ENCODE results near the gene TSSK6. TPM values are rescaled to one million over a fixed set of nuclear protein-coding genes. Genes with fewer than 3 reads are reported as not detected.

The TSSK6 gene
- total RNA-seq, 1 experiment from 2014 or later, result 3.1 TPM

GRCh38 chr19:19559931-19560330, 44.6 kb upstream of the TSSK6 start:
- Mint-ChIP-seq H3K27ac (ENCODE audit: unreplicated experiment) (no peak overlapping the region), H3K4me1 (ENCODE audit: low read depth, unreplicated experiment) (no peaks in the 10 kb centered on the region), H3K27me3 (ENCODE audit: unreplicated experiment) (no peaks in the 10 kb centered on the region), H3K9me3 (ENCODE audit: low read depth, unreplicated experiment) (no peaks in the 10 kb centered on the region), H3K4me3 (ENCODE audit: low read depth, unreplicated experiment) (no peak overlapping the region), H3K36me3 (ENCODE audit: insufficient read depth, unreplicated experiment) (no peaks in the 10 kb centered on the region)
- intact Hi-C loops (cut with micrococcal nuclease; ENCODE audit: unreplicated experiment), result loop anchor here (10.0 kb wide), 1 partner anchor 45 kb away; no protein-coding TSS in a partner anchor
- BruUV-seq (replicated peaks), result no TSS peak
- DNase-seq, result no peak
- CTCF ChIA-PET, result no interaction called here
- TF ChIP-seq CTCF (IDR thresholded peaks at IDR 0.05; ENCODE audit: unreplicated experiment), result no peak

GRCh38 chr19:19558636-19559035, 43.3 kb upstream of the TSSK6 start:
- no peaks in the 10 kb centered on the region for H3K9me3 Mint-ChIP-seq (ENCODE audit: low read depth, unreplicated experiment)
- H3K4me1 Mint-ChIP-seq (ENCODE audit: low read depth, unreplicated experiment), result no peaks in the 10 kb centered on the region
- no peak for DNase-seq
- no peak for TF ChIP-seq CTCF (IDR thresholded peaks at IDR 0.05; ENCODE audit: unreplicated experiment)
- CTCF ChIA-PET, result no interaction called here
- H3K27me3 Mint-ChIP-seq (ENCODE audit: unreplicated experiment), result no peaks in the 10 kb centered on the region
- intact Hi-C loops (cut with micrococcal nuclease; ENCODE audit: unreplicated experiment), result loop anchor here (10.0 kb wide), 1 partner anchor 46 kb away; no protein-coding TSS in a partner anchor
- H3K4me3 Mint-ChIP-seq (ENCODE audit: low read depth, unreplicated experiment), result no peak overlapping the region
- H3K27ac Mint-ChIP-seq (ENCODE audit: unreplicated experiment), result no peak overlapping the region
- no TSS peak for BruUV-seq (replicated peaks)
- no peaks in the 10 kb centered on the region for H3K36me3 Mint-ChIP-seq (ENCODE audit: insufficient read depth, unreplicated experiment)

GRCh38 chr19:19558055-19558454, 42.7 kb upstream of the TSSK6 start:
- no peak for TF ChIP-seq CTCF (IDR thresholded peaks at IDR 0.05; ENCODE audit: unreplicated experiment)
- no TSS peak for BruUV-seq (replicated peaks)
- Mint-ChIP-seq H3K36me3 (ENCODE audit: insufficient read depth, unreplicated experiment) (no peaks in the 10 kb centered on the region), H3K9me3 (ENCODE audit: low read depth, unreplicated experiment) (no peaks in the 10 kb centered on the region), H3K27me3 (ENCODE audit: unreplicated experiment) (no peaks in the 10 kb centered on the region), H3K4me3 (ENCODE audit: low read depth, unreplicated experiment) (no peak overlapping the region), H3K4me1 (ENCODE audit: low read depth, unreplicated experiment) (no peaks in the 10 kb centered on the region), H3K27ac (ENCODE audit: unreplicated experiment) (no peak overlapping the region)
- CTCF ChIA-PET, result no interaction called here
- DNase-seq, result no peak
- intact Hi-C loops (cut with micrococcal nuclease; ENCODE audit: unreplicated experiment), result loop anchor here (10.0 kb wide), 1 partner anchor 47 kb away; no protein-coding TSS in a partner anchor

GRCh38 chr19:19554074-19555023, 39.0 kb upstream of the TSSK6 start:
- intact Hi-C loops (cut with micrococcal nuclease; ENCODE audit: unreplicated experiment), result loop anchor here (10.0 kb wide), 1 partner anchor 50 kb away; no protein-coding TSS in a partner anchor
- H3K27me3 Mint-ChIP-seq (ENCODE audit: unreplicated experiment), result peaks cover 4% of the 10 kb centered on the region
- no peak for TF ChIP-seq CTCF (IDR thresholded peaks at IDR 0.05; ENCODE audit: unreplicated experiment)
- no peaks in the 10 kb centered on the region for H3K9me3 Mint-ChIP-seq (ENCODE audit: low read depth, unreplicated experiment)
- H3K4me3 Mint-ChIP-seq (ENCODE audit: low read depth, unreplicated experiment), result no peak overlapping the region
- no TSS peak for BruUV-seq (replicated peaks)
- H3K4me1 Mint-ChIP-seq (ENCODE audit: low read depth, unreplicated experiment), result no peaks in the 10 kb centered on the region
- DNase-seq, result peak; percentile 48
- H3K27ac Mint-ChIP-seq (ENCODE audit: unreplicated experiment), result no peak overlapping the region
- H3K36me3 Mint-ChIP-seq (ENCODE audit: insufficient read depth, unreplicated experiment), result peaks cover 4% of the 10 kb centered on the region
- CTCF ChIA-PET, result interaction anchor here (0.8 to 1.6 kb wide), 2 partner anchors 14 to 22 kb away, joined by 3 to 5 read pairs; no protein-coding TSS in a partner anchor
